ENCODE measurements around the gene SLC25A42.

Gene SLC25A42

GRCh38 chr19:19075126-19075525 lies 11.3 kb downstream of the SLC25A42 start:
- Histone ChIP-seq H3K4me3 (ENCODE audit: low read length) (no peak overlapping the region), H3K4me2 (ENCODE audit: low read length) (no peak overlapping the region), H3K9me3 (replicated peaks; ENCODE audit: low read length) (no peaks in the 10 kb centered on the region), H3K36me3 (ENCODE audit: insufficient read depth, low read length) (no peaks in the 10 kb centered on the region), H3K4me1 (ENCODE audit: control insufficient read depth, insufficient read depth, low read length) (no peaks in the 10 kb centered on the region), H3K27me3 (ENCODE audit: control insufficient read depth, insufficient read depth, low read length) (no peaks in the 10 kb centered on the region), H3K9ac (ENCODE audit: low read depth, low read length) (no peak overlapping the region)

- Histone ChIP-seq H3K9ac (ENCODE audit: low read depth, low read length) (no peak overlapping the region), H3K4me3 (ENCODE audit: low read length) (no peak overlapping the region), H3K4me1 (ENCODE audit: control insufficient read depth, insufficient read depth, low read length) (no peaks in the 10 kb centered on the region), H3K4me2 (ENCODE audit: low read length) (no peak overlapping the region), H3K9me3 (replicated peaks; ENCODE audit: low read length) (no peaks in the 10 kb centered on the region), H3K36me3 (ENCODE audit: insufficient read depth, low read length) (no peaks in the 10 kb centered on the region), H3K27me3 (ENCODE audit: control insufficient read depth, insufficient read depth, low read length) (no peaks in the 10 kb centered on the region)
Observed at GRCh38 chr19:19076476-19076875, 12.7 kb downstream of the SLC25A42 start.

DNA sequence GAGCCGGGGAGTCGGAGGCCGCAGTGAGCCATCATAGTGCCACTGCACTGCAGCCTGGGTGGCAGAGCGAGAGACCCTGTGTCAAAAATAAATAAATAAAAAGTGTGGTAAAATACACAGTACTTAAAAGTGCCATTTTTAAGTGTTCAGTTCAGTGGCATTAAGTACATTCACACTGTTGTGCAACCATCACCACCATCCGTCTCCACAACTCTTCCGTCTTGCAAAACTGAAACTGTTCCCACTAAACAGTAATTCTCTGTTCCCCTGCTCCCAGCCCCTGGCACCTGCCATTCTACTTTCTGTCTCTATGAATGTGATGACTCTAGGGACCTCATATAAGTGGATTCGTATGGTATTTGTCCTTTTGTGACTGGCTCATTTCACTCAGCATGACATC lies 13.3 kb downstream of the SLC25A42 start:
- Histone ChIP-seq H3K9ac (ENCODE audit: low read depth, low read length) (no peak overlapping the region), H3K4me2 (ENCODE audit: low read length) (no peak overlapping the region), H3K9me3 (replicated peaks; ENCODE audit: low read length) (no peaks in the 10 kb centered on the region), H3K4me1 (ENCODE audit: control insufficient read depth, insufficient read depth, low read length) (peaks cover 2% of the 10 kb centered on the region), H3K27me3 (ENCODE audit: control insufficient read depth, insufficient read depth, low read length) (no peaks in the 10 kb centered on the region), H3K36me3 (ENCODE audit: insufficient read depth, low read length) (no peaks in the 10 kb centered on the region), H3K4me3 (ENCODE audit: low read length) (no peak overlapping the region)

DNA sequence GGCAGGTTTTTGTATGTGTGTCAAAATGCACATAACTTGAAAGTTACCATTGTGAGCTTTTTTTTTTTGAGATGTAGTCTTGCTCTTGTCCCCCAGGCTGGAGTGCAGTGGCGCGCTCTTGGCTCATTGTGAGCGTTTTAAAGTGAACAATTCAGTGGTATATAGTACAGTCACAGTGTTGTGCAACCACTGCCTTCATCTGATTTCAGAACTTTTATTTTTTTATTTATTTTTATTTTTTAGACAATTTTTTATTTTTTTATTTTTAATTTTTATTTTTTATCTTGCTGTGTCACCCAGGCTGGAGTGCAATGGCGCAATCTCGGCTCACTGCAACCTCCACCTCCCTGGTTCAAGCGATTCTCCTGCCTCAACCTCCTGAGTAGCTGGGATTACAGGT lies 15.0 kb downstream of the SLC25A42 start:
- Histone ChIP-seq H3K27me3 (ENCODE audit: control insufficient read depth, insufficient read depth, low read length) (no peaks in the 10 kb centered on the region), H3K36me3 (ENCODE audit: insufficient read depth, low read length) (no peaks in the 10 kb centered on the region), H3K4me1 (ENCODE audit: control insufficient read depth, insufficient read depth, low read length) (peaks cover 5% of the 10 kb centered on the region), H3K4me2 (ENCODE audit: low read length) (no peak overlapping the region), H3K4me3 (ENCODE audit: low read length) (no peak overlapping the region), H3K9me3 (replicated peaks; ENCODE audit: low read length) (no peaks in the 10 kb centered on the region), H3K9ac (ENCODE audit: low read depth, low read length) (no peak overlapping the region)

GRCh38 chr19:19079571-19079970 lies 15.8 kb downstream of the SLC25A42 start:
- Histone ChIP-seq H3K9ac (ENCODE audit: low read depth, low read length) (no peak overlapping the region), H3K9me3 (replicated peaks; ENCODE audit: low read length) (no peaks in the 10 kb centered on the region), H3K4me3 (ENCODE audit: low read length) (no peak overlapping the region)

DNA sequence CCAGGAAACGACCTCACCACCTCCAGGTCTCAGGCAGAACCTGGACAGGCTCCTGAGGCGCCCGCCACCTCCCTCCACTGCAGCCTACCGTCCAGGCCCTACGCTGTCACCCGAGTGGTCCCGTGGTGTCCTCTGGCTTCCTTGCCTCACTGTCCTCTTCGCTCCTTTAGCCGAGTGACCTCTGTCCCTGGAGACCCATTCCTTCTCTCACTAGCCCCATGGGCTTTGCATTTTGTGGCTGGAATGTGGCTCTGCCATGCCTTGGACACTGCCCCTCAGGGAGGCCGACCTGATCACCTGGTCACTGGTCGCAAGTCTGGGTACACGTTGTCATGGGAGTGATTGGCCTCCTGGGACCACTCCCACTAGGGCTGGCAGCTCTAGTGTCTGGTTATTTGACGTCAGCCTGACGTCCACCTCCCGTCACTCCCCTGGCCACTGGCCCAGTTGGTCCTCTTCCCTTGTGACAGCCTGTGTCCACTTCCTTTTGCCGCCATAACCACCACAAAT lies 17.9 kb downstream of the SLC25A42 start:
- H3K36me3 ChIP-seq (ENCODE audit: insufficient read depth, low read length), result no peaks in the 10 kb centered on the region
- H3K9me3 ChIP-seq (replicated peaks; ENCODE audit: low read length), result no peaks in the 10 kb centered on the region
- no peak overlapping the region for H3K4me2 ChIP-seq (ENCODE audit: low read length)
- no peaks in the 10 kb centered on the region for H3K27me3 ChIP-seq (ENCODE audit: control insufficient read depth, insufficient read depth, low read length)
- peaks cover 5% of the 10 kb centered on the region for H3K4me1 ChIP-seq (ENCODE audit: control insufficient read depth, insufficient read depth, low read length)
- no peak overlapping the region for H3K4me3 ChIP-seq (ENCODE audit: low read length)
- H3K9ac ChIP-seq (ENCODE audit: low read depth, low read length), result no peak overlapping the region

More at GRCh38 chr19:19079571-19079970, 15.8 kb downstream of the SLC25A42 start:
- no peaks in the 10 kb centered on the region for H3K27me3 ChIP-seq (ENCODE audit: control insufficient read depth, insufficient read depth, low read length)
- H3K4me2 ChIP-seq (ENCODE audit: low read length), result no peak overlapping the region
- H3K36me3 ChIP-seq (ENCODE audit: insufficient read depth, low read length), result no peaks in the 10 kb centered on the region
- H3K4me1 ChIP-seq (ENCODE audit: control insufficient read depth, insufficient read depth, low read length), result peaks cover 5% of the 10 kb centered on the region

GRCh38 chr19:19083413-19084178 lies 19.8 kb downstream of the SLC25A42 start:
- Histone ChIP-seq H3K4me1 (ENCODE audit: control insufficient read depth, insufficient read depth, low read length) (peaks cover 5% of the 10 kb centered on the region), H3K27me3 (ENCODE audit: control insufficient read depth, insufficient read depth, low read length) (no peaks in the 10 kb centered on the region), H3K4me2 (ENCODE audit: low read length) (no peak overlapping the region), H3K36me3 (ENCODE audit: insufficient read depth, low read length) (no peaks in the 10 kb centered on the region), H3K9me3 (replicated peaks; ENCODE audit: low read length) (no peaks in the 10 kb centered on the region), H3K9ac (ENCODE audit: low read depth, low read length) (no peak overlapping the region), H3K4me3 (ENCODE audit: low read length) (no peak overlapping the region)

GRCh38 chr19:19087676-19088075 lies 23.9 kb downstream of the SLC25A42 start:
- Histone ChIP-seq H3K4me3 (ENCODE audit: low read length) (no peak overlapping the region), H3K36me3 (ENCODE audit: insufficient read depth, low read length) (no peaks in the 10 kb centered on the region), H3K4me1 (ENCODE audit: control insufficient read depth, insufficient read depth, low read length) (no peaks in the 10 kb centered on the region), H3K4me2 (ENCODE audit: low read length) (no peak overlapping the region), H3K27me3 (ENCODE audit: control insufficient read depth, insufficient read depth, low read length) (no peaks in the 10 kb centered on the region), H3K9ac (ENCODE audit: low read depth, low read length) (no peak overlapping the region), H3K9me3 (replicated peaks; ENCODE audit: low read length) (no peaks in the 10 kb centered on the region)

GRCh38 chr19:19094513-19094912 lies 30.7 kb downstream of the SLC25A42 start:
- H3K4me3 ChIP-seq (ENCODE audit: low read length), result no peak overlapping the region
- no peaks in the 10 kb centered on the region for H3K27me3 ChIP-seq (ENCODE audit: control insufficient read depth, insufficient read depth, low read length)
- no peaks in the 10 kb centered on the region for H3K9me3 ChIP-seq (replicated peaks; ENCODE audit: low read length)
- no peak overlapping the region for H3K4me2 ChIP-seq (ENCODE audit: low read length)
- no peaks in the 10 kb centered on the region for H3K4me1 ChIP-seq (ENCODE audit: control insufficient read depth, insufficient read depth, low read length)
- H3K36me3 ChIP-seq (ENCODE audit: insufficient read depth, low read length), result no peaks in the 10 kb centered on the region
- H3K9ac ChIP-seq (ENCODE audit: low read depth, low read length), result no peak overlapping the region

DNA sequence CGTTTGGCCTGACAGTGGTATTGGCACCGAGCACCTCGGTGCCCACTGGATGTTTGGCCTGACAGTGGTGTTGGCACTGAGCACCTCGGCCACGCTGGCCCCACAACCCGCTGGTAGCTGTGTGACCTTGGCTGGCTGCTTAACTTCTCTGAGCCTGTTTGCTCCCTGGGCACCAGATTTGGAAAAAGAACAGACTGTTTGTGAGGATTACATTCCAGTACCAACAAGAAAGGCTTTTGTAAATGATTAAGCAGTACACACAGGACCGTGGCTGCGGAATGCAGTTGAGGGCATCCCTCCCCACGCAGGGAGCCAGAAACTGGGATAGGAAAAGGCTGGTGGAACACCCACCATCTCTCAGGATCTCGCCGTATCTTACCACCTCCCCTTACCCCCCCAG lies 31.9 kb downstream of the SLC25A42 start:
- Histone ChIP-seq H3K4me1 (ENCODE audit: control insufficient read depth, insufficient read depth, low read length) (no peaks in the 10 kb centered on the region), H3K9ac (ENCODE audit: low read depth, low read length) (no peak overlapping the region), H3K4me3 (ENCODE audit: low read length) (no peak overlapping the region), H3K9me3 (replicated peaks; ENCODE audit: low read length) (no peaks in the 10 kb centered on the region), H3K27me3 (ENCODE audit: control insufficient read depth, insufficient read depth, low read length) (no peaks in the 10 kb centered on the region), H3K36me3 (ENCODE audit: insufficient read depth, low read length) (no peaks in the 10 kb centered on the region), H3K4me2 (ENCODE audit: low read length) (no peak overlapping the region)

DNA sequence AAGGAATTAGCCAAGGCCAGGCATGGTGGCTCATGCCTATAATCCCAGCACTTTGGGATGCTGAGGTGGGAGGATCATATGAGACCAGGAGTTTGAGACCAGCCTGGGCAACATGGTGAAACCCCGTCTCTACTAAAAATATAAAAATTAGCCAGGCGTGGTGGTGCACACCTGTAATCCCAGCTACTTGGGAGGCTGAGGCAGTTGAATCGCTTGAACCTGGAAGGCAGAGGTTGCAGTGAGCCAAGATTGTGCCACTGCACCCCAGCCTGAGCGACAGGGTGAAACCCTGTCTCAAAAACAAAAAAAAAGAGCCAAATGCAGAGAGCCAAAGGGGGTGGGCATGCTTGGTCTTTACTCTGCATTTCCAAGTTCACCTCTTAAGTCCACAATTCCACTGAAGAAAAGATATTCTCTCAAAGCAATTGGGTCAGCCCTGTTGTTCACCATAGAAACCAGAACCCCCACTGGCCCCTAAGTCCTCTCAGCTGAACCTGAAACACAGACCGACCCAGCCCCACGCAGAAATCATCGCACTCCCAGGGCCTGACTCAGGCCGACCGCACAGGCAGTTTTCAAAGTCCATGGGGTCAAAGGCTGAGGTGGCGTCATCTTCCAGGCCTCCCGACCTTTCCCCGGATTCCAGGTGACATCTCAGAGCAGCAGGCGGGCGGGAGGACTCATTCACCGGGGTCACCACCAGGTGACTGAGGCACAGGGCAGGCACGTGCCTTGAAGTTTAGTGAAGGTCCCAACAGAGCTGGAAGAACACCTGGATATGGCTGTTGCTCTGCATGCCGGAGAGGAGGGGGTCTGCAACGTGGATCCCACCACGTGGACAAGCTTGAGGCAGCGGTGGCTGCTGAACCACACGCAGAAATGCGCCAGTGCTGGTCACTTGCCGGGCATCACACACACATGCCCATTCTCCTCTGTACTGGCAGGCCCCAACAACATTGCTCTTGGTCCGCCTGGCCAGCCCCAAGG lies 33.1 kb downstream of the SLC25A42 start:
- Histone ChIP-seq H3K4me1 (ENCODE audit: control insufficient read depth, insufficient read depth, low read length) (no peaks in the 10 kb centered on the region), H3K9me3 (replicated peaks; ENCODE audit: low read length) (no peaks in the 10 kb centered on the region), H3K4me3 (ENCODE audit: low read length) (no peak overlapping the region), H3K9ac (ENCODE audit: low read depth, low read length) (no peak overlapping the region), H3K27me3 (ENCODE audit: control insufficient read depth, insufficient read depth, low read length) (no peaks in the 10 kb centered on the region), H3K4me2 (ENCODE audit: low read length) (no peak overlapping the region), H3K36me3 (ENCODE audit: insufficient read depth, low read length) (no peaks in the 10 kb centered on the region)

All from skeletal muscle satellite cell (primary cell).